ES-I3 (cell line): ENCODE results near the gene UST.
"Not testable (repeated sequence)": the region's sequence is repeated elsewhere in the genome, so short reads cannot be mapped to it uniquely, and the experiment has no call there.

Source experiments
- H3K36me3 ChIP-seq: 2 replicates; pipeline ENCODE4 v1.6.1; 2013; ENCODE audit warnings: mild to moderate bottlenecking, low read length, control low read depth, moderate library complexity; ENCODE audit not compliant: insufficient read depth
- H3K4me1 ChIP-seq: 2 replicates; pipeline ENCODE4 v1.6.1; 2013; ENCODE audit warnings: mild to moderate bottlenecking, control low read depth, low read length; ENCODE audit not compliant: insufficient read depth
- H3K9ac ChIP-seq: 2 replicates; pipeline ENCODE4 v1.6.1; 2013; ENCODE audit warnings: low read depth, mild to moderate bottlenecking, low read length, moderate library complexity
- H3K9me3 ChIP-seq: 2 replicates; pipeline ENCODE4 v1.6.1; 2013; ENCODE audit warnings: mild to moderate bottlenecking, low read length, moderate library complexity; ENCODE audit not compliant: control insufficient read depth, insufficient read depth

Gene UST

DNA sequence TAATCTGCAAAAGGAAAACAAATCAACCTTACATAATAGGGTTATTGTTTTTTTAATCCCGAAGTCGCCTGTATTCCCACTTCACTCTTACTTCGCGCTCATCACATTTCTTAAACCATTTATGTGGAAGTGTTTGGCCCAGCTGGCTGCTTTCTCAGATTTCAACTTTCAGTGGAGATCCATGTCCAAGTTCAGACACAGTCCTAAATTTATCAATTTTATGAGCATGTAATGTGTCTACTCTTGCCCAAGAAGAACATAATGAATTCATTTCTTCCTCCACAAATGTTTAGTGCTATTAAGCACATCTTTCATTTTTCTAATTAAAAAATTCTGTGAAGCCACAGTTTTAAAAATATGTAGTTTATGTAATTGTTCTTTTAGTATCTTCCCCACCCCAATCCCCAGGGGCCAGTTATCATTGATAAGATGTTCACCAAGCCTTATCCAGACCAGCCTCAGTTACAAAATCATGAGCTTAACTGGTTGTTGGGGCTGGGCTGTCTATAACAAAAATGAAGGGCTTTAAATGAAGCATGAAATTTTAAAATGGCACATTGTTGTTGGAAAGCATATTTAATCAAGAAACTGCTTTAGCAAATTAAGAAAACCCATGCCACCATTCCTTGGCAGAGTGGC lies 151.7 kb downstream of the UST start:
- peaks cover 4% of the 10 kb centered on the region; the same call in 1 of the 2 replicates for H3K36me3 ChIP-seq
- no peaks in the 10 kb centered on the region for H3K4me1 ChIP-seq
- H3K9me3 ChIP-seq = no peaks in the 10 kb centered on the region
- H3K9ac ChIP-seq = no peak overlapping the region

DNA sequence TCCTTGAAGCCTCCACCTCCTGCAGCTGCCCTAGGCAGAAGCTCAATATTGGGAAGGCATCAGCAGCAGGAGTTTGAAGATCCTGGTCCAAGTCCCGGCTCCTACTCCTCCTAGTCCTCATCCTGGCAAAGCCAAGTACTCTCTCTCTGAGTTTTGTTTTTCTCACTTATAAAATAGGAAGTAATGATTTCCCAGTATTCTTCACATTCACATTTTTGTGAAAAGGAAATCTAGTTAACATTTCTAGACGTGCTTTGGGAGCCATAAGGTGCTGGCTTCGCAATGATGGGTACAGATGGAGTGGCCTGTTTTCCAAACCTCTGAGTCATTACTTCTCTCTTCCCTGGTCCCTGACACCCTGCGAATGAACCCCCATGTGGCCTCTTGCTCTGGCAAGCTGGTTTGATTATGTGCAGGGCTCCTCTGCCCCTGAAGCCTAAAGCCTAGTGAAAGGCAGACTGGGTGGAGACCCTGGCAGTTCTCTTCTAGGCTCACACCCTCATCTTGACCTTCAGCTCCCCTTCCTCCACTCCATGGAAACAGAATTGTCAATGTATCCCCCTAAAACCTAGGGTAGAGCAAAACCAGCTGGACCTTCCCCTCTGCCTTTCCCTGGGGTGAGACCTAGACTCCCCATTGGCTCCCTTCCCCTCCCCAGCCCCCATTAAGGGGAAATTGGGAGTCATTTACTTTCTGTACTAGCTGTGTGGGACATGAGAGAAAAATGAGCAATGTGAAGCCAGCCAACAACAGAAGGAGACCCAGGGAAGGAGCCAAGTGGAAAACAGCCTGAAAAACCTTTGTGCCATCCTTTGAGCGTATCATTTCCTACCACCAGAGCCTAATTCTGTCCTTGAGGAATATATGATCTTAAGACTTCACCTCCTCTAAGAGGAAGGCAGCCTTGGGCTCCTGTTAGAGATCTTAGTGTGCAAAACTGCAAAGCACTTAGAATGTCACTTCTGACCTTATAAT lies 158.4 kb downstream of the UST start:
- no peak overlapping the region for H3K9ac ChIP-seq
- H3K36me3 ChIP-seq = no peaks in the 10 kb centered on the region; the same call in 1 of the 2 replicates
- no peaks in the 10 kb centered on the region for H3K9me3 ChIP-seq
- H3K4me1 ChIP-seq = no peaks in the 10 kb centered on the region

DNA sequence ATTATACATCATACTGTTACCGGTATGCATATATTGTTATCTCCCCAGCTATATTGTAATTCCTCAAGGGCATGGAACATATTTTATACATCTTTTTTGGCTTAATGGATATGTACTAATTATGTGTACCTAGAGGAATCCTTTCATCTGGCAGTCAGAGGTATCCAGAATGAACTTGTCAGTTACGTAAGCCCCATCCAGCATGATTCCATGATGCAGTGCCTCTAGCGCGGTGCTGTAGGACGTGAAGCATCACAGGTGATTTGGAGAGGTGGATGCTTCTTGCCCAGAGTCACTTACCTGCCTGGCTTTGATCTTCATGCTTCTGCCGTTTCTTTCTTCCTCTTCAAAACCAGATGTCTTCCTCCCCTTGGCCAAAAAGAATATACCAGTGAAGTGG lies 159.1 kb downstream of the UST start:
- Histone ChIP-seq H3K9ac (no peak overlapping the region), H3K4me1 (no peaks in the 10 kb centered on the region), H3K9me3 (no peaks in the 10 kb centered on the region), H3K36me3 (no peaks in the 10 kb centered on the region; the same call in 1 of the 2 replicates)

DNA sequence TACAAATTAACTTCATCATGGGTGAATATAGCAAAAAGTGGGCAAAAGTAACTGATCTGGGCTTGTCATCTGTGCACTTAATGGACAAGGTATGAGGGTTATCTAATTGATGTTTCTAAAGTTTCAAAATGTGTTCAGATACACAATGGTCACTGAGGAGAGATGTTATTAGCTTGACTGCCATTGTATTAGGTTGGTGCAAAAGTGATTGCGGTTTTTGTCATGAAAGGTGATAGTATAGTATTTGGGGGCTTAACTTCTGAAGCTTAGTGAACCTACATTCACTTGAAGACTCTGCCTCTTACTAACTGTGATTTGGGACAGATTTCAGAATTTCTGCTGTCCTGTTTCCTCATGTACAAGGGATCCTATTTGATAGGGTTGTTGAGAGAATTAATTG lies 159.6 kb downstream of the UST start:
- Histone ChIP-seq H3K4me1 (no peaks in the 10 kb centered on the region), H3K9ac (no peak overlapping the region), H3K36me3 (no peaks in the 10 kb centered on the region; the same call in 1 of the 2 replicates), H3K9me3 (no peaks in the 10 kb centered on the region)

GRCh38 chr6:148907573-148907972 lies 160.7 kb downstream of the UST start:
- Histone ChIP-seq H3K4me1 (no peaks in the 10 kb centered on the region), H3K36me3 (no peaks in the 10 kb centered on the region; the same call in 1 of the 2 replicates), H3K9me3 (no peaks in the 10 kb centered on the region), H3K9ac (no peak overlapping the region)

DNA sequence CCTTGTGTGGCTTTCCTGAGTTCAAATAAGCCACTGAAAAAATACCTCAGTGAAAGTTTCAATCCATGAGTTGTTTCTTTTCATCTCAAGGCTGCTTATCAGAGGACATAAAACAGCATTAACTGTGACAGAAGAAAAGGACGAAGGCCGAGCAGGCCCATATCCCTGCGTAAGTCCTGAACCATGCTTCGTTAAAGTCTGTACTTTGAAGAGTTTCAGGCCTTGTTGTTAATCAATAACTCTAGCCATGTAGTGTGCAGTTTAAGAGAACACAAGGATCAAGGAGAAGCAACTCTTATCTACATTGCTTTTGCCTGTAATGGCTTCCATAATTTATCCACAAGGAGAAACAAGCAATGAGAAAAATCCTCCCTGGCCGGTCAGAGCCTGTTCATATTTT lies 165.4 kb downstream of the UST start:
- no peak overlapping the region for H3K9ac ChIP-seq
- H3K4me1 ChIP-seq = no peaks in the 10 kb centered on the region; the same call in 1 of the 2 replicates
- no peaks in the 10 kb centered on the region; the same call in 1 of the 2 replicates for H3K9me3 ChIP-seq
- H3K36me3 ChIP-seq = no peaks in the 10 kb centered on the region

DNA sequence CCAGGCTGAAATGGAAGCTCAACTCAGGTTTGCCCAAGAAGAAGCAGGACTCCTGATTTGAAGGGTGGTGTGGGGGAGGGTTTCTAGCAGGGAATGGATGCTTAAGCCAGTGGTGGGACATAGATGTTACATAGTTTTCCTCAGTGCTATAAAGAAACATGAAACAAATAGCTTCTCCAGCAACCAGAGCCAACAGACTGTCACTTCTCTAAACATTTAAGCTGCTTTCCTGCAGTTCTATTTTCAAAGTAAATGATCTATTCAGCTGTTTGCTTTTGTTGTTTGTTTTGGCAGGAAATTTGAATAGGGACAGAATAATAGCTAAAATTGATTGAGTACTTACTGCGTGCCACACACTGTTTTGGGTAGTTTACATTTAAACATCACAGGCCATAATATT lies 169.0 kb downstream of the UST start:
- H3K9ac ChIP-seq = no peak overlapping the region
- H3K36me3 ChIP-seq = peaks cover 9% of the 10 kb centered on the region; the same call in 1 of the 2 replicates
- no peaks in the 10 kb centered on the region; the same call in 1 of the 2 replicates for H3K4me1 ChIP-seq
- no peaks in the 10 kb centered on the region; the same call in 1 of the 2 replicates for H3K9me3 ChIP-seq

- not testable (repeated sequence) for H3K9me3 ChIP-seq, H3K36me3 ChIP-seq, H3K9ac ChIP-seq, H3K4me1 ChIP-seq
These were observed 169.7 kb downstream of the UST start for GRCh38 chr6:148916485-148916884.

DNA sequence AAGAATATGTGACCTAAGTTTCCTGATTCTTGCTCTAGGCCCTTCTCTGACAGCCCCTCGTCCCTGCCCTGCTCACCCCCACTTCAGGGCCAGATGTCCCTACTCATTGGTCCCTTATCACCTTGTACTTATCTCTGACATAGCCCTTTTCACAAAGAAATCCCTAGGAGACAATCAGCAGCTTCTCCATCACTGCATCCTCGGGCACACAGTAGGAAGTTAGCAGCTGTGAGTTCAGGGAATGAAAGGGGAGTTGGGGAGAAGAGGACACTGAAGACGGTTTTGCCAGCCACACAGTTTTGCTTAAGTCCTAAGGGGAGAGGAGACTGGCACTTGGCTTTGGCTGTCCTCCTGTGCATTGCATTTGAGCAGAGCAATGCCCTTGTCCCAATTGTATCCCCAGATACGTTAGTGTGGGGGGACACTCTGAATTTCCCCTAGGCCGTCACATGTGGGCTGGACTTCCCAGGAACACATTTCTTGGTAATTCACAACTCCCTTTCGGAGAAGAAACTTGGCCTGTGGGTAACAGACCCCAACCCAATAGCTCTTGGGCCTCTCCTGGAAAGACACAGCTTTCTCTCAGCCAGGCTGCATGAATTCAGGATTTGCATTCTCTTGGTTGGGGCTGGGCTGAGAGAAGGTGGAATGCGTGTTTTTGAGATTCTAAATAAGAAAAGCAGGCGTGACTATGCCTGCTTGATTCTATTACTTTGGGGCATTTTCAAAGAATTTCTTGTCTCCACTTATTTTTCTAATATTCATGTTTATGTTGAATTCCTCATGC lies 177.6 kb downstream of the UST start:
- H3K9ac ChIP-seq = no peak overlapping the region
- peaks cover 25% of the 10 kb centered on the region for H3K4me1 ChIP-seq
- peaks cover 6% of the 10 kb centered on the region; the same call in 1 of the 2 replicates for H3K36me3 ChIP-seq
- no peaks in the 10 kb centered on the region for H3K9me3 ChIP-seq

DNA sequence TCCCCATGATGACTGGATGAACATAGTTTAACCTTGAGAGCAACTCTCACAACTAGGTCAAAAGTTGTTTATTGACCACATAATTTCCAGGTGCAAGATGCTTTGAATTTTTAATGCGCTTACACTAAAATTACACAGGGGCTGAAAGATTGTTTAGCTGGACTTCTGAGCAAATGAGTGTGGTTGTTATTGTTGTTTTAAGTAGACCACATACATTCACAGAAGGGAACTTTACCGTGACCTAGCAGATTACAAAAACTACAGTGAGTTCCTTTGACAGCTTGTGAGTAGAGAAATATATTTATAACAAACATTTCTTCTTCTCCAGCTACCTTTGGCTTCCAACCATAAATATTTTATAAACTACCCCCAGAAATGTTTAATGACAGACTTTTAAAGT lies 178.9 kb downstream of the UST start:
- no peaks in the 10 kb centered on the region for H3K9me3 ChIP-seq
- peaks cover 4% of the 10 kb centered on the region; the same call in 1 of the 2 replicates for H3K36me3 ChIP-seq
- peaks cover 25% of the 10 kb centered on the region for H3K4me1 ChIP-seq
- H3K9ac ChIP-seq = no peak overlapping the region

DNA sequence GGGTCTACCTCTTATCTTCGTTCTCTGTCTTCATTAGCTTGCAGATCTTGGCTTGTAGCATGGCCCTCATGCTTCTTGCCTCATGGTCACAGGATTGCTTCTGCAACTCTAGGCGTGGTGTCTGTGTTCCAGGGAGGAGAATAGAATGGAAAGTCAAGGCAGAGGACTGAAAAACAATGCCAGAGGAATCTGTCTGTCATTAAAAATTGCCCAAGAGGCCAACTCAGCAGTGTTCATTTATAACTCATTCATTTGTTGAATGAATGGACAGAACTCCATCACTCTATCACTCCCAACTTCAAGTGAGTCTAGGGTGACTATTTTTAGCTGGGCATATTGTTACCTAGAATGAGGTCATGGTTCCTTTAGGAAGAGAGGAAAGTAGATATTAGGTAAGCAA lies 179.6 kb downstream of the UST start:
- H3K9me3 ChIP-seq = no peaks in the 10 kb centered on the region
- 0 out of 2 replicates have a peak, but pooled peaks cover 3% of the 10 kb centered on the region for H3K36me3 ChIP-seq
- peaks cover 25% of the 10 kb centered on the region for H3K4me1 ChIP-seq
- no peak overlapping the region for H3K9ac ChIP-seq

GRCh38 chr6:148927586-148927985 lies 180.8 kb downstream of the UST start:
- Histone ChIP-seq H3K36me3 (0 out of 2 replicates have a peak, but pooled peaks cover 3% of the 10 kb centered on the region), H3K9me3 (no peaks in the 10 kb centered on the region)

DNA sequence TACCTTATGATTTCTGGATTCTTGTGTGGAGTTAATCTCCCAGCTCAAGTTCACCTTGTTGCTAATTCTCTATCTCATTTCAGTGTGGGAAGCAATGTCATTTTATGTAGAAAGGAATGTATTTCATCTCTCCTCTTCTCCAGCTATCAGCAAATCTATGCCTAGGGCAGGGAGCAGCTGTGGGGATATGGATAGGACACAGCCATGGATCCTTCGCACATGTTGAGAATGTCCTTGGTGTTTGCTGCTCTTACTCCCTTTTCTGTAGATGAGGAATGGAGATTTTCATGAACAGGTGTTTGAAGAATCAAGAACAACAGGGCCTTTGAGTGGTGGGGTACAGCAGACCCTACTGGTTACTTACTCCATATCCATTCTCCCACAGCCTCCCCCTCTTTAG lies 182.0 kb downstream of the UST start:
- Histone ChIP-seq H3K9ac (no peak overlapping the region), H3K4me1 (peaks cover 26% of the 10 kb centered on the region), H3K9me3 (no peaks in the 10 kb centered on the region), H3K36me3 (0 out of 2 replicates have a peak, but pooled peaks cover 3% of the 10 kb centered on the region)

More at GRCh38 chr6:148927586-148927985, 180.8 kb downstream of the UST start:
- H3K9ac ChIP-seq = no peak overlapping the region
- peaks cover 25% of the 10 kb centered on the region for H3K4me1 ChIP-seq

DNA sequence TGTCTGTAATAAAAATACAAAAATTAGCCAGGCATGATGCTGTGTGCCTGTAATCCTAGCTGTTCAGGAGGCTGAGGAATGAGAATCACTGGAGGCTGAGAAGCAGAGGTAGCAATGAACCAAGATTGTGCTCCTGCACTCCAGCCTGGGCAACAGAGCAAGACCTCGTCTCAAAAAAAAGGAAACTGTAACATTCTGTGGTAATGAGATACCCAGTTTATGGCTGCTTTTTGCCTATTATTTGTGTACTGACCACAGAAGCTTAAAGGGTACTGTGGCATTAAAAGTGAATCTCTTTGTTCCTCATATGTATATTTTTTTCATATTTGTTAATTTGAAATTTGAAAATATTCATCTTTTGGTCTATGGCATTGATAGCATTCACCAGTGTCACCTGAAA lies 185.4 kb downstream of the UST start:
- Histone ChIP-seq H3K9ac (no peak overlapping the region), H3K9me3 (no peaks in the 10 kb centered on the region), H3K36me3 (no peaks in the 10 kb centered on the region), H3K4me1 (peaks cover 2% of the 10 kb centered on the region; the same call in 1 of the 2 replicates)
